ENCODE measurements around the gene KATNIP.

DNA sequence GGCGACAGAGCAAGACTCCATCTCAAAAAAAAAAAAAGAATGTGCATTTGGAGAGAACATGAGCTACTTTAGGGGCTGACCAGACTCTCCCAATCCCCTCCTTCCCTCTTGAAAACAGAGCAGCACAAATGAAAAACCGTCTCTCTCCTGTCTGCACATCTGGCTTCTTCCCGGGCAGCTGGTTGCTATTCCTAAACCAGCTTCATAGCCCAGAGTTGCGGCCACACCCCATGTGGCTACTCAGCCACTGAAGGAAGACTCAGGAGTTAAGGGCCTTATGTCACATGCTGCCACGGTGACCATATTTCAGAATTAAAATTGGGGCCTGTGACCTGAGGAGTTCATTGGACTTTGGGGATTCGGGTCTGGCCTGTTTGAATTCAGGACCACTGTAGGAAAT lies 48.3 kb downstream of the KATNIP start:
- TF ChIP-seq, protein P1, sequence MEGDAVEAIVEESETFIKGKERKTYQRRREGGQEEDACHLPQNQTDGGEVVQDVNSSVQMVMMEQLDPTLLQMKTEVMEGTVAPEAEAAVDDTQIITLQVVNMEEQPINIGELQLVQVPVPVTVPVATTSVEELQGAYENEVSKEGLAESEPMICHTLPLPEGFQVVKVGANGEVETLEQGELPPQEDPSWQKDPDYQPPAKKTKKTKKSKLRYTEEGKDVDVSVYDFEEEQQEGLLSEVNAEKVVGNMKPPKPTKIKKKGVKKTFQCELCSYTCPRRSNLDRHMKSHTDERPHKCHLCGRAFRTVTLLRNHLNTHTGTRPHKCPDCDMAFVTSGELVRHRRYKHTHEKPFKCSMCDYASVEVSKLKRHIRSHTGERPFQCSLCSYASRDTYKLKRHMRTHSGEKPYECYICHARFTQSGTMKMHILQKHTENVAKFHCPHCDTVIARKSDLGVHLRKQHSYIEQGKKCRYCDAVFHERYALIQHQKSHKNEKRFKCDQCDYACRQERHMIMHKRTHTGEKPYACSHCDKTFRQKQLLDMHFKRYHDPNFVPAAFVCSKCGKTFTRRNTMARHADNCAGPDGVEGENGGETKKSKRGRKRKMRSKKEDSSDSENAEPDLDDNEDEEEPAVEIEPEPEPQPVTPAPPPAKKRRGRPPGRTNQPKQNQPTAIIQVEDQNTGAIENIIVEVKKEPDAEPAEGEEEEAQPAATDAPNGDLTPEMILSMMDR (IDR thresholded peaks at IDR 0.05): no peak
- TF ChIP-seq POLR2A (IDR thresholded peaks at IDR 0.05): no peak

Measured in heart left ventricle (tissue), 13 donors.